Gastroesophageal sphincter (tissue), 3 donors: ENCODE results near the gene BTBD3.

ENCODE experiments used
- POLR2A ChIP-seq, 2 donors: fragments of 450-650 bp; IDR thresholded peaks; one replicate each; pipeline ENCODE4 v1.6.1; 2017; ENCODE audit warnings: antibody characterized with exemption in 2 of 2, mild to moderate bottlenecking in 2 of 2, moderate library complexity in 1 of 2
- TF ChIP-seq, protein P1 (sequence below), 4 experiments: fragments of 200-600 bp in 2 of 4; fragments of 450-650 bp in 2 of 4; sonication (generic) in 1 of 4; IDR thresholded peaks; one replicate each; pipeline ENCODE4 v1.5.1; 2017 to 2019; ENCODE audit warnings: antibody characterized with exemption in 4 of 4, mild to moderate bottlenecking in 2 of 4, moderate library complexity in 2 of 4

DNA sequence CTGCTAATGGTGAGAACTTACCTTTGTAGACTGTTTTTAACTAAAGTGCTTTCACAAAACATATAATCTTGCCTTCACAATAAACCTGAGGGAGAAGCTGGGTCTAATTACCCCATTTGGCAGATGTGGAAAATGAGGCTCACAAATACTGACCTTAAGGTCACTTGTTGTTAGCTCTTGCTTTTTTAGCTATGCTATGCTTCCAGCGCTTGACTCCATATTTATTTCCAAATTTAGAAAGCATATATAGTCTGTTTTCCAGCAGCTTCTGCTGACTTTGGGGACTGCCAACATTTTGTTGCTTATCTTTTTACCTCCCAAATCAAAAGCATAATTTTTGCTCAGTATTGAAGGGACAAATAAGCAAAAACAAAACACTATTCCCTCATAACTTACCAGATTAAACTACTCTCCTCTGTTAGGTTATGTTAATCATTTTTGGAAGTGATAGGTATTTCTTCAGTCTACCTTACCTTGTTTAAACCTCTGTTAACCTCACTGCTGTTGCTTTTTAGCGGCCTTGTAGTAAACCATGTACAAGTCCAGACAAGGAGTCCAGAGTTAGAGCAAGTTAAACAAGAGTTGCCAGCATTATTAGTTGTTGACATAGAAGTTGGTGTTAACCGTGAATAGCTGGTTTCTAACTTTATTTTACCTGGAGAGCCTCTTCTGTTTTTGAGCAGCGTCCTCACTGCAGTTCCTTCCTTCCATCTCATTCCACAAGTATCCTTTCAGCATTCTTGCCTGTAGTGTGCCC is 4.9 kb upstream of the BTBD3 start:
- TF ChIP-seq, protein P1, sequence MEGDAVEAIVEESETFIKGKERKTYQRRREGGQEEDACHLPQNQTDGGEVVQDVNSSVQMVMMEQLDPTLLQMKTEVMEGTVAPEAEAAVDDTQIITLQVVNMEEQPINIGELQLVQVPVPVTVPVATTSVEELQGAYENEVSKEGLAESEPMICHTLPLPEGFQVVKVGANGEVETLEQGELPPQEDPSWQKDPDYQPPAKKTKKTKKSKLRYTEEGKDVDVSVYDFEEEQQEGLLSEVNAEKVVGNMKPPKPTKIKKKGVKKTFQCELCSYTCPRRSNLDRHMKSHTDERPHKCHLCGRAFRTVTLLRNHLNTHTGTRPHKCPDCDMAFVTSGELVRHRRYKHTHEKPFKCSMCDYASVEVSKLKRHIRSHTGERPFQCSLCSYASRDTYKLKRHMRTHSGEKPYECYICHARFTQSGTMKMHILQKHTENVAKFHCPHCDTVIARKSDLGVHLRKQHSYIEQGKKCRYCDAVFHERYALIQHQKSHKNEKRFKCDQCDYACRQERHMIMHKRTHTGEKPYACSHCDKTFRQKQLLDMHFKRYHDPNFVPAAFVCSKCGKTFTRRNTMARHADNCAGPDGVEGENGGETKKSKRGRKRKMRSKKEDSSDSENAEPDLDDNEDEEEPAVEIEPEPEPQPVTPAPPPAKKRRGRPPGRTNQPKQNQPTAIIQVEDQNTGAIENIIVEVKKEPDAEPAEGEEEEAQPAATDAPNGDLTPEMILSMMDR (IDR thresholded peaks at IDR 0.05): no peak
- no peak for TF ChIP-seq POLR2A (IDR thresholded peaks at IDR 0.05)
